ENCODE data around the gene MICAL3.

GRCh38 chr22:17861909-17862308 lies 162.5 kb downstream of the MICAL3 start:
- TF ChIP-seq POLR2AphosphoS5 (IDR thresholded peaks at IDR 0.05; ENCODE audit: low read depth, low read length) (no peak), REST (IDR thresholded peaks at IDR 0.05; ENCODE audit: insufficient read depth in 1 of 2, low read depth in 2 of 2, low read length in 2 of 2) (no peak)

Measured in PFSK-1 (cell line).